Activated naive CD4-positive, alpha-beta T cell treated with anti-CD3 and anti-CD28 coated beads, Interleukin-2, amount 10 ng/mL, durations not matched to agents 7 days and 5 days (primary cell): ENCODE results near the gene TFR2.
"Not testable (repeated sequence)": the region's sequence is repeated elsewhere in the genome, so short reads cannot be mapped to it uniquely, and the experiment has no call there.

Experiments
- CTCF ChIA-PET: fragments of 350-600 bp; sonication (Branson Sonifier 250); formaldehyde crosslinking; loops from one replicate; lab custom pipeline; 2021; ENCODE audit warnings: antibody characterized with exemption; lab: Charles Lee
- DNase-seq: peaks from one replicate; pipeline ENCODE4 v3.0.0-alpha.2; 2020
- H3K27ac Mint-ChIP-seq: one replicate; pipeline ENCODE4 v1.8.0; 2021; ENCODE audit warnings: mild to moderate bottlenecking, moderate library complexity, mixed read lengths
- H3K27me3 Mint-ChIP-seq: one replicate; pipeline ENCODE4 v1.8.0; 2021; ENCODE audit warnings: mild to moderate bottlenecking, mixed read lengths
- H3K36me3 Mint-ChIP-seq: one replicate; pipeline ENCODE4 v1.8.0; 2021; ENCODE audit warnings: mixed read lengths
- H3K4me1 Mint-ChIP-seq: one replicate; pipeline ENCODE4 v1.8.0; 2021; ENCODE audit warnings: mixed read lengths
- H3K4me3 Mint-ChIP-seq: one replicate; pipeline ENCODE4 v1.8.0; 2021; ENCODE audit warnings: mild to moderate bottlenecking, moderate library complexity, mixed read lengths
- H3K9me3 Mint-ChIP-seq: one replicate; pipeline ENCODE4 v1.8.0; 2021; ENCODE audit warnings: mixed read lengths

The TFR2 gene

GRCh38 chr7:100674411-100675104 lies 33.2 kb upstream of the TFR2 start:
- Mint-ChIP-seq H3K36me3 (peaks cover 30% of the 10 kb centered on the region), H3K4me3 (peak overlapping the region; percentile 97), H3K9me3 (no peaks in the 10 kb centered on the region), H3K27ac (peak overlapping the region; percentile 95), H3K27me3 (peaks cover 21% of the 10 kb centered on the region), H3K4me1 (peaks cover 32% of the 10 kb centered on the region)
- no peak for DNase-seq
- CTCF ChIA-PET = interaction anchor here (0.9 to 5.2 kb wide), 3 partner anchors 17 to 63 kb away, joined by 3 to 23 read pairs (median 3); partner anchors contain the start of gene MOSPD3

- CTCF ChIA-PET = interaction anchor here (1.5 to 5.2 kb wide), 2 partner anchors 18 to 62 kb away, joined by 3 to 23 read pairs; partner anchors contain the start of gene MOSPD3
- Mint-ChIP-seq H3K4me1 (peaks cover 29% of the 10 kb centered on the region), H3K27ac (peak overlapping the region; percentile 95), H3K9me3 (no peaks in the 10 kb centered on the region), H3K4me3 (peak overlapping the region; percentile 97), H3K27me3 (peaks cover 27% of the 10 kb centered on the region), H3K36me3 (peaks cover 26% of the 10 kb centered on the region)
- peak; percentile 65 for DNase-seq
These were observed 32.6 kb upstream of the TFR2 start for GRCh38 chr7:100673942-100674410.

DNA sequence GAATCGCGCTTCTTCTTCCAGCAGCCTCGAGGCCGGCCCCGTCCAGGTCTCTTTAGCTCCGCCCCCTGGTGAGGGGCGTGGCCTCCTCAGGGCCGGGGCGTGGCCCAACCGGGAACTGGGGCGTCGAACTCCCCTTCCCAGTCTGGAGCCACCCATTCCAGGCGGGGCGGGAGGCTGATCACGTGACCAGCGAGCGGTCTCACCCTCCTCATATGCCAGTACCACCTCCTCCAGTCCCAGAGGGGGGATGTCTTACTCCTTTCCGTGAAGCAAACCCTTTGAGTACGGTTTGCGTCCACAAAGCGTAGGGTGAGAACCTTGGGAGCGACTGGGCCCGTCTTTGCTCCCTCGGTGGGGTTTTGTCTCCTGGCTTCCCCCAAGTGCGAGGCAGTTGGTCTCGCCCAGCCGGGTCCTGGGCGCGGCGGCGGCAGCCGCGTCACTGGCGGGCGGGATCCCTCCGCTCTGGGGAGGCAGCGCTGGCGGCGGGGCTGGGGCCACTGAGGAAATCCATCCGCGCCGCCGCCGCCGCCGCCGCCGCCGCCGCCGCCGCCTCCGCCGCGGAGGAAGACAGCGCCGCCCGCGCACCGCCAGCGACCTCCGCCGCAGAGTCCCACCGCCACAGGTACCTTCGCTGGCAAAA lies 32.1 kb upstream of the TFR2 start, which contains the start of gene GNB2:
Gene GNB2, plus strand, starts transcription at position 439 of the 640 bp plus-strand sequence. CDS start 2,526 bp downstream, outside the sequence.
- Mint-ChIP-seq H3K4me3 (peak within 1 kb of the TSS; percentile 97), H3K9me3 (no peaks in the 10 kb centered on the region), H3K4me1 (peaks cover 27% of the 10 kb centered on the region), H3K27me3 (peaks cover 27% of the 10 kb centered on the region), H3K36me3 (peaks cover 24% of the 10 kb centered on the region), H3K27ac (peak within 1 kb of the TSS; percentile 95)
- CTCF ChIA-PET = interaction anchor here (0.6 kb wide), 1 partner anchor 113 kb away, joined by 3 read pairs; no protein-coding TSS in a partner anchor
- DNase-seq = peak; percentile 99

- no peak for DNase-seq
- peaks cover 12% of the 10 kb centered on the region for H3K36me3 Mint-ChIP-seq
- peaks cover 34% of the 10 kb centered on the region for H3K27me3 Mint-ChIP-seq
- CTCF ChIA-PET = interaction anchor here (1.0 kb wide), 1 partner anchor 37 kb away, joined by 3 read pairs; no protein-coding TSS in a partner anchor
- H3K4me3 Mint-ChIP-seq = no peak overlapping the region
- no peaks in the 10 kb centered on the region for H3K9me3 Mint-ChIP-seq
- peaks cover 13% of the 10 kb centered on the region for H3K4me1 Mint-ChIP-seq
- no peak overlapping the region for H3K27ac Mint-ChIP-seq
These were observed 30.3 kb upstream of the TFR2 start for GRCh38 chr7:100671353-100672327.

GRCh38 chr7:100670074-100670473 lies 28.7 kb upstream of the TFR2 start:
- Mint-ChIP-seq H3K27ac (no peak overlapping the region), H3K27me3 (peaks cover 49% of the 10 kb centered on the region), H3K9me3 (no peaks in the 10 kb centered on the region), H3K36me3 (peaks cover 6% of the 10 kb centered on the region), H3K4me1 (peaks cover 9% of the 10 kb centered on the region), H3K4me3 (no peak overlapping the region)
- CTCF ChIA-PET = interaction anchor here (0.6 kb wide), 2 partner anchors 30 to 397 kb away, joined by 3 to 4 read pairs; no protein-coding TSS in a partner anchor
- no peak for DNase-seq

GRCh38 chr7:100669106-100669505 lies 27.8 kb upstream of the TFR2 start:
- H3K9me3 Mint-ChIP-seq, CTCF ChIA-PET, H3K4me1 Mint-ChIP-seq, H3K4me3 Mint-ChIP-seq, H3K27ac Mint-ChIP-seq, H3K36me3 Mint-ChIP-seq, DNase-seq: not testable (repeated sequence)
- H3K27me3 Mint-ChIP-seq = peaks cover 49% of the 10 kb centered on the region

- no peak overlapping the region for H3K27ac Mint-ChIP-seq
These were observed 26.7 kb upstream of the TFR2 start for GRCh38 chr7:100668069-100668449.

GRCh38 chr7:100667331-100668068 lies 26.1 kb upstream of the TFR2 start:
- Mint-ChIP-seq H3K4me1 (peaks cover under 1% of the 10 kb centered on the region), H3K9me3 (no peaks in the 10 kb centered on the region), H3K27me3 (peaks cover 52% of the 10 kb centered on the region), H3K4me3 (no peak overlapping the region), H3K27ac (no peak overlapping the region), H3K36me3 (no peaks in the 10 kb centered on the region)
- CTCF ChIA-PET = interaction anchor here (0.6 kb wide), 1 partner anchor 185 kb away, joined by 4 read pairs; no protein-coding TSS in a partner anchor
- DNase-seq = no peak

More at GRCh38 chr7:100668069-100668449, 26.7 kb upstream of the TFR2 start:
- H3K36me3 Mint-ChIP-seq = no peaks in the 10 kb centered on the region
- no peaks in the 10 kb centered on the region for H3K9me3 Mint-ChIP-seq
- no peak overlapping the region for H3K4me3 Mint-ChIP-seq
- no peak for DNase-seq
- CTCF ChIA-PET = interaction anchor here (0.6 kb wide), 1 partner anchor 185 kb away, joined by 4 read pairs; no protein-coding TSS in a partner anchor
- H3K27me3 Mint-ChIP-seq = peaks cover 48% of the 10 kb centered on the region
- peaks cover 6% of the 10 kb centered on the region for H3K4me1 Mint-ChIP-seq

DNA sequence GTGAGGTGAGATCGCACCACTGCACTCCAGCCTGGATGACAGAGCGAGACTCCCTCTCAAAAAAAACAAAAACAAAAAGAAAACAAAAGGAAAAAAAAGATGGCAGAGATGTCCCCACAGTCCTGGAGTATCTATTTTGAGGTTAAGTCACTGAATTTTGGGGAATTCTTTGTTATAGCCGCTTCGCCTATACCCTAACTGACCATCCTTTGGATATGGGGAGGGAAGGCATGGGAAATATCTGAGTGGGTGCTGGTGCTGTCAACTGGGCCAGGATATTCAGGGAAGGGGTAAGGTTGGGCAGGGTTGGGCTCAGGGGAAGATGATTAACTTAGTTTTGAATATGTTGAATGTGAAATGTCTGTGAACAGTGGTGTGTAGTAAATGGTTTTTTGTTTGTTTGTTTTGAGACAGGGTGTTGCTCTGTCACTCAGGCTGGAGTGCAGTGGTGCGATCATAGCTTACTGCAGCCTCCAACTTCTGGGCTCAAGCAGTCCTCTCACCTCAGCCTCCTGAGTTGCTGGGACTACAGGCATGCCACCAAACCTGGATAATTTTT lies 23.9 kb upstream of the TFR2 start:
- CTCF ChIA-PET = interaction anchor here (1.3 kb wide), 1 partner anchor 27 kb away, joined by 4 read pairs; no protein-coding TSS in a partner anchor
- Mint-ChIP-seq H3K36me3 (no peaks in the 10 kb centered on the region), H3K9me3 (no peaks in the 10 kb centered on the region), H3K27me3 (peaks cover 67% of the 10 kb centered on the region), H3K27ac (no peak overlapping the region), H3K4me3 (no peak overlapping the region), H3K4me1 (no peaks in the 10 kb centered on the region)
- DNase-seq = no peak

- not testable (repeated sequence) for DNase-seq, H3K27ac Mint-ChIP-seq, H3K4me3 Mint-ChIP-seq, H3K9me3 Mint-ChIP-seq, H3K4me1 Mint-ChIP-seq, H3K36me3 Mint-ChIP-seq
- H3K27me3 Mint-ChIP-seq = peaks cover 77% of the 10 kb centered on the region
- CTCF ChIA-PET = interaction anchor here (0.6 kb wide), 1 partner anchor 15 kb away, joined by 3 read pairs; no protein-coding TSS in a partner anchor
These were observed 20.9 kb upstream of the TFR2 start for GRCh38 chr7:100662194-100662776.

DNA sequence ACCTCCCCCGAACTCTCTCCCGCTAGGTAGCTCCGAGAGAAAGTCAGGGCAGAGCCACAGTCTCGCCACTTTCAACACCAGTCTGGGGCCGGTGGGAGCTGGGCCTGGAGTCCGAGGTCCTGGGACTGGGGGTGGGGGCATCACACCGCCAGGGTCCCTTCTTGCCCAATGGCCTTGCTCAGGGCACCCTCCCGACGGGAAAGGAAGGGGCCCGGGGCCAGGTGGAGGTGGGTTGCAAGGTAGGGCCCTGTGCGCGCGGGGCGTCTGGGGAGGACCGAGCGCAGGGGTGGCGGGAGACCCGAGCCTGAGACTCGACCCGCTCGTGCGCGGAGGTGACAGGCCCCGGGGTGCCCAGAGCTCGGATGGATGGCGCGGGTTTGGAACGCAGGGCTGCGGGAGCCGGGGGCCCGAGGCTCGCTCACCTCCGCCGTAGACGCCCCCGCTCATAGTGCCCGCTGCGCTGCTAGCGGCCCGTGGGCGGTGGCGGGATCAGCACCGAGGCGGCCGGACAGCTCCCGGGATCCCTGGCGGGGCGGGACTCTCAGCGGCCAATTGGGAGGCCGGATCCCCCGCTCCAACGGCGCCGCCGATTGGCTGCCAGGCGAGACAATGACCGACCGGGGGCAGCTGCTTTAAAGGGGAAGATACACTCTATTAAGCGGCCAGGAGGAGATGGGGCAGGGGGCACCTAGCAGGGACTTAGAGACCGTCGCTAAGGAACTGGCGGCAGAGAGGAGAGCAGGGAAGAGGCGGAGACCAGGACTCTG lies 14.7 kb upstream of the TFR2 start, which contains the start of gene ACTL6B:
Gene ACTL6B, minus strand, starts transcription at position 541 of the 767 bp plus-strand sequence. Its CDS starts 94 bp downstream, at position 447.
- peaks cover 74% of the 10 kb centered on the region for H3K27me3 Mint-ChIP-seq
- CTCF ChIA-PET = interaction anchor here (0.6 kb wide), 1 partner anchor 1010 kb away, joined by 3 read pairs; no protein-coding TSS in a partner anchor
- H3K27ac Mint-ChIP-seq = no peak within 1 kb of the TSS
- no peaks in the 10 kb centered on the region for H3K36me3 Mint-ChIP-seq
- H3K4me1 Mint-ChIP-seq = no peaks in the 10 kb centered on the region
- H3K9me3 Mint-ChIP-seq = no peaks in the 10 kb centered on the region
- DNase-seq = peak; percentile 82
- no peak within 1 kb of the TSS for H3K4me3 Mint-ChIP-seq
